GM12891 (cell line): ENCODE results near the gene ZDHHC24.

Experiments used
- PAX5 ChIP-seq: IDR thresholded peaks from 2 replicates; pipeline ENCODE4 v1.6.1; 2011; ENCODE audit warnings: low read length, moderate library complexity, mild to moderate bottlenecking; ENCODE audit not compliant: insufficient read depth, severe bottlenecking
- POLR2A ChIP-seq: IDR thresholded peaks from 2 replicates; pipeline ENCODE4 v1.6.1; 2011; ENCODE audit warnings: low read depth, low read length, control low read depth
- POLR2AphosphoS5 ChIP-seq: IDR thresholded peaks from 2 replicates; pipeline ENCODE4 v1.6.1; 2011; ENCODE audit warnings: low read depth, low read length, control low read depth
- TAF1 ChIP-seq: IDR thresholded peaks from 2 replicates; pipeline ENCODE4 v1.6.1; 2011; ENCODE audit warnings: low read depth, low read length, control low read depth

- TF ChIP-seq POLR2AphosphoS5 (no peak), POLR2A (no peak), TAF1 (no peak), PAX5 (no peak)
These were observed 44.3 kb upstream of the ZDHHC24 start for GRCh38 chr11:66589996-66590675.
